ENCODE measurements around the gene MCHR1.

DNA sequence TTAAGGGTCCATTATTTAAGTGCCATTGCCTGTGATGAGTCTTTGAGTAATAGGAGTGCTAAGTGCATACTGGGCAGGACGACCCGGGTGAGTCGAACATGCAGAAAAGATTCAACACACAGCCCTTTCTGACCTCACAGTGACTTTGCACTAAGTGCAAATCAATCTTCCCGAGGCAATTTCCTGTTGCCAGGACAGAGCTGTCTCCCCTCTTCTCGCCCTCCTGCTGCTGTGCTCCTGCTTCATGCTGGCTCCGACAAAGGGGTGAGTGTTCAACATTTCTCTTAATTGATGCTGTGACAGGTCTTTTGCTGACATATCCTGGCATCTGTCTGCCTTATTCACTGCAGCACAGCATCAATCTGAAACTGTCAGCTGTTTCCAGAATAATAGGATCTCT, 42.0 kb downstream of the MCHR1 start:
- TF ChIP-seq, protein P1, sequence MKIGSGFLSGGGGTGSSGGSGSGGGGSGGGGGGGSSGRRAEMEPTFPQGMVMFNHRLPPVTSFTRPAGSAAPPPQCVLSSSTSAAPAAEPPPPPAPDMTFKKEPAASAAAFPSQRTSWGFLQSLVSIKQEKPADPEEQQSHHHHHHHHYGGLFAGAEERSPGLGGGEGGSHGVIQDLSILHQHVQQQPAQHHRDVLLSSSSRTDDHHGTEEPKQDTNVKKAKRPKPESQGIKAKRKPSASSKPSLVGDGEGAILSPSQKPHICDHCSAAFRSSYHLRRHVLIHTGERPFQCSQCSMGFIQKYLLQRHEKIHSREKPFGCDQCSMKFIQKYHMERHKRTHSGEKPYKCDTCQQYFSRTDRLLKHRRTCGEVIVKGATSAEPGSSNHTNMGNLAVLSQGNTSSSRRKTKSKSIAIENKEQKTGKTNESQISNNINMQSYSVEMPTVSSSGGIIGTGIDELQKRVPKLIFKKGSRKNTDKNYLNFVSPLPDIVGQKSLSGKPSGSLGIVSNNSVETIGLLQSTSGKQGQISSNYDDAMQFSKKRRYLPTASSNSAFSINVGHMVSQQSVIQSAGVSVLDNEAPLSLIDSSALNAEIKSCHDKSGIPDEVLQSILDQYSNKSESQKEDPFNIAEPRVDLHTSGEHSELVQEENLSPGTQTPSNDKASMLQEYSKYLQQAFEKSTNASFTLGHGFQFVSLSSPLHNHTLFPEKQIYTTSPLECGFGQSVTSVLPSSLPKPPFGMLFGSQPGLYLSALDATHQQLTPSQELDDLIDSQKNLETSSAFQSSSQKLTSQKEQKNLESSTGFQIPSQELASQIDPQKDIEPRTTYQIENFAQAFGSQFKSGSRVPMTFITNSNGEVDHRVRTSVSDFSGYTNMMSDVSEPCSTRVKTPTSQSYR (CRISPR knock-in tag; IDR thresholded peaks at IDR 0.05; ENCODE audit: borderline replicate concordance) = no peak
- no peak for TF ChIP-seq PPARG (CRISPR knock-in tag; conservative IDR thresholded peaks at IDR 0.05)
- TF ChIP-seq TCF7 (IDR thresholded peaks at IDR 0.05; ENCODE audit: low read depth) = no peak
- no peak for TF ChIP-seq KAT7 (CRISPR knock-in tag; IDR thresholded peaks at IDR 0.05; ENCODE audit: borderline replicate concordance)
- TF ChIP-seq, protein P2, sequence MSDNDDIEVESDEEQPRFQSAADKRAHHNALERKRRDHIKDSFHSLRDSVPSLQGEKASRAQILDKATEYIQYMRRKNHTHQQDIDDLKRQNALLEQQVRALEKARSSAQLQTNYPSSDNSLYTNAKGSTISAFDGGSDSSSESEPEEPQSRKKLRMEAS (IDR thresholded peaks at IDR 0.05) = no peak
- no peak for TF ChIP-seq ZBTB21 (CRISPR knock-in tag; IDR thresholded peaks at IDR 0.05)
- TF ChIP-seq, protein P3, sequence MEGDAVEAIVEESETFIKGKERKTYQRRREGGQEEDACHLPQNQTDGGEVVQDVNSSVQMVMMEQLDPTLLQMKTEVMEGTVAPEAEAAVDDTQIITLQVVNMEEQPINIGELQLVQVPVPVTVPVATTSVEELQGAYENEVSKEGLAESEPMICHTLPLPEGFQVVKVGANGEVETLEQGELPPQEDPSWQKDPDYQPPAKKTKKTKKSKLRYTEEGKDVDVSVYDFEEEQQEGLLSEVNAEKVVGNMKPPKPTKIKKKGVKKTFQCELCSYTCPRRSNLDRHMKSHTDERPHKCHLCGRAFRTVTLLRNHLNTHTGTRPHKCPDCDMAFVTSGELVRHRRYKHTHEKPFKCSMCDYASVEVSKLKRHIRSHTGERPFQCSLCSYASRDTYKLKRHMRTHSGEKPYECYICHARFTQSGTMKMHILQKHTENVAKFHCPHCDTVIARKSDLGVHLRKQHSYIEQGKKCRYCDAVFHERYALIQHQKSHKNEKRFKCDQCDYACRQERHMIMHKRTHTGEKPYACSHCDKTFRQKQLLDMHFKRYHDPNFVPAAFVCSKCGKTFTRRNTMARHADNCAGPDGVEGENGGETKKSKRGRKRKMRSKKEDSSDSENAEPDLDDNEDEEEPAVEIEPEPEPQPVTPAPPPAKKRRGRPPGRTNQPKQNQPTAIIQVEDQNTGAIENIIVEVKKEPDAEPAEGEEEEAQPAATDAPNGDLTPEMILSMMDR (CRISPR knock-in tag; IDR thresholded peaks at IDR 0.05) = no peak
- no peak for TF ChIP-seq RORA (CRISPR knock-in tag; IDR thresholded peaks at IDR 0.05)
- TF ChIP-seq, protein P4, sequence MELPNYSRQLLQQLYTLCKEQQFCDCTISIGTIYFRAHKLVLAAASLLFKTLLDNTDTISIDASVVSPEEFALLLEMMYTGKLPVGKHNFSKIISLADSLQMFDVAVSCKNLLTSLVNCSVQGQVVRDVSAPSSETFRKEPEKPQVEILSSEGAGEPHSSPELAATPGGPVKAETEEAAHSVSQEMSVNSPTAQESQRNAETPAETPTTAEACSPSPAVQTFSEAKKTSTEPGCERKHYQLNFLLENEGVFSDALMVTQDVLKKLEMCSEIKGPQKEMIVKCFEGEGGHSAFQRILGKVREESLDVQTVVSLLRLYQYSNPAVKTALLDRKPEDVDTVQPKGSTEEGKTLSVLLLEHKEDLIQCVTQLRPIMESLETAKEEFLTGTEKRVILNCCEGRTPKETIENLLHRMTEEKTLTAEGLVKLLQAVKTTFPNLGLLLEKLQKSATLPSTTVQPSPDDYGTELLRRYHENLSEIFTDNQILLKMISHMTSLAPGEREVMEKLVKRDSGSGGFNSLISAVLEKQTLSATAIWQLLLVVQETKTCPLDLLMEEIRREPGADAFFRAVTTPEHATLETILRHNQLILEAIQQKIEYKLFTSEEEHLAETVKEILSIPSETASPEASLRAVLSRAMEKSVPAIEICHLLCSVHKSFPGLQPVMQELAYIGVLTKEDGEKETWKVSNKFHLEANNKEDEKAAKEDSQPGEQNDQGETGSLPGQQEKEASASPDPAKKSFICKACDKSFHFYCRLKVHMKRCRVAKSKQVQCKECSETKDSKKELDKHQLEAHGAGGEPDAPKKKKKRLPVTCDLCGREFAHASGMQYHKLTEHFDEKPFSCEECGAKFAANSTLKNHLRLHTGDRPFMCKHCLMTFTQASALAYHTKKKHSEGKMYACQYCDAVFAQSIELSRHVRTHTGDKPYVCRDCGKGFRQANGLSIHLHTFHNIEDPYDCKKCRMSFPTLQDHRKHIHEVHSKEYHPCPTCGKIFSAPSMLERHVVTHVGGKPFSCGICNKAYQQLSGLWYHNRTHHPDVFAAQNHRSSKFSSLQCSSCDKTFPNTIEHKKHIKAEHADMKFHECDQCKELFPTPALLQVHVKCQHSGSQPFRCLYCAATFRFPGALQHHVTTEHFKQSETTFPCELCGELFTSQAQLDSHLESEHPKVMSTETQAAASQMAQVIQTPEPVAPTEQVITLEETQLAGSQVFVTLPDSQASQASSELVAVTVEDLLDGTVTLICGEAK (IDR thresholded peaks at IDR 0.05) = no peak
- TF ChIP-seq, protein P4 (CRISPR knock-in tag; IDR thresholded peaks at IDR 0.05) = no peak
- no peak for TF ChIP-seq REPIN1 (CRISPR knock-in tag; IDR thresholded peaks at IDR 0.05; ENCODE audit: borderline replicate concordance, low read depth)
- no peak for TF ChIP-seq ZNF24 (IDR thresholded peaks at IDR 0.05)
- TF ChIP-seq, protein P5, sequence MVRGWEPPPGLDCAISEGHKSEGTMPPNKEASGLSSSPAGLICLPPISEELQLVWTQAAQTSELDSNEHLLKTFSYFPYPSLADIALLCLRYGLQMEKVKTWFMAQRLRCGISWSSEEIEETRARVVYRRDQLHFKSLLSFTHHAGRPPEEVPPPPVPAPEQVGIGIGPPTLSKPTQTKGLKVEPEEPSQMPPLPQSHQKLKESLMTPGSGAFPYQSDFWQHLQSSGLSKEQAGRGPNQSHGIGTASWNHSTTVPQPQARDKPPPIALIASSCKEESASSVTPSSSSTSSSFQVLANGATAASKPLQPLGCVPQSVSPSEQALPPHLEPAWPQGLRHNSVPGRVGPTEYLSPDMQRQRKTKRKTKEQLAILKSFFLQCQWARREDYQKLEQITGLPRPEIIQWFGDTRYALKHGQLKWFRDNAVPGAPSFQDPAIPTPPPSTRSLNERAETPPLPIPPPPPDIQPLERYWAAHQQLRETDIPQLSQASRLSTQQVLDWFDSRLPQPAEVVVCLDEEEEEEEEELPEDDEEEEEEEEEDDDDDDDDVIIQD (CRISPR knock-in tag; IDR thresholded peaks at IDR 0.05; ENCODE audit: low read depth) = no peak

All from HepG2 (cell line).